Measurements from ENCODE around the gene RPE65.
A peak's percentile ranks its signal among the peaks of the same experiment; 100 is the strongest.
"Not testable (repeated sequence)": the region's sequence is repeated elsewhere in the genome, so short reads cannot be mapped to it uniquely, and the experiment has no call there.

RPE65 gene

DNA sequence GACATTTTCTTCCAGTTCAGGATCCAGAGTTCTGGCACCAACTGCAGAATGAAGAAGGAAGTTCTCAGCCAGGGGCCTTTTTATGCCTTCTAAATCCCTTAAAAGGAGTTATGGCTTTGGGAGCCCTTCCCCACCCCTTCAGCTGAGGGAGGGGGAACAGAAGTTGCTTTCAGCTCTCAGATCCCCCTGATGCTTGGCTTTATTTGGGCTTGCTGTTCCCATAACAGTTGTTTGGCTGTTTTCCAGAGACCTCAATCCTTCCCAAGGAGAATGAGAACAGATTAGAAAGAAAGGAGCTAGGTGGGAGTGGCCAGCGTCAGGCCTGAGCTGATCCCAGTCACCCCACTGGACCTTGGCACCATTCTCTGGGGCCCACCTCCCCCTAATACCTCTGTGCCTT, at the start of gene RPE65:
Gene RPE65 (minus strand): TSS at position 54 of the 400 bp plus-strand sequence. CDS start 49 bp downstream, at position 5.
- no peak for DNase-seq

DNA sequence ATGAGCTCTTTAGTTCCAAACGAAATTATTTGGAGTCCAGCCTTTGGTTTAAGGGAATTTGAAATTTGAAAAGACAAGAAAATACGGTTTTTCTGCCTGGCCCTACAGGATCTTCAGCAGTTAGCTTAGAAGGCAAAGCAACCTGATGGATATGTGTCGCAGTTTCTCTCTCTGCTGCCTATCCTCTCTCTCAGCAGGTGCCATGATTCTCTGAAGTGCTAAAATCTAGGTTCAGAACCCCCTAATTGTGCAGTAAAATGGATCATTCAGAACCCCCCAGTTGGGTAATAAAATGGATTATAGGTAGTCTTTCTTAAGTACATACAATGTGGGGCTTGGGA, 47.6 kb upstream of the RPE65 start:
- no peak for DNase-seq

- DNase-seq = peak; percentile 76
Measured at GRCh38 chr1:68496680-68497357, 47.1 kb upstream of the RPE65 start, which contains the start of gene DEPDC1. Gene DEPDC1 (minus strand): TSS chr1:68497082. CDS start chr1:68496999, 83 bp downstream.

DNA sequence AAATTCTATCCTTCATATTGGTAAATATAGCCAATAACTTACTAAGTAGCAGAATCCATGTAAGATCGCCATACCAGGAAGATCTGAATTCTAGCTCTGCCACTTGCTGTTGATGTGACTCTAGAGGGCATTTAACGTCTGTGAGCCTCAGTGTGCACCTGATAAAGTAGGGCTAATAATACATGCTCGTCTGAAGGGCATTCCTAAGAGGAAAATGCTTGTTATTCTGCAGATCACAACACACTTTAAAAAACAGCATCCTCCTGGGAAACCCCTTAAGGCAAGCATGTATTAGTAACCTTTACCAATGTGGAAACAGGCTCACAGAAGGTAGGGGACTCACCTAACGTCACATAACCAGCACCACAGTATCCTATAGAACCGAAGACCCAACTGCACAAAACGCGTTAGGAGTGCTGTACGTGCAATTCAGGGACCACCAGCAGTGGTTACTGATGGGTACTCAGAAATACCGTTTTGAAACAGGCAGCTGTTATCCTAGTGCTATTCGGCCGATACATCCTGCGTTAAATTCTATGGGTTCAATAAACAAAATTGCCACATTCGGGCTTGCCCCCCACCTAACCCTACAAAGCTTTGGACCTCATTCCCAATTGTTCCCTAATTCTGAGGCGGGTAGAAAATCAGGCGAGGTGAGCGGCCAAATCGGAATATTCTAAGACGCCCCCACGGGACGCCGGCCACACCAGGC, 46.4 kb upstream of the RPE65 start:
- DNase-seq = no peak

DNA sequence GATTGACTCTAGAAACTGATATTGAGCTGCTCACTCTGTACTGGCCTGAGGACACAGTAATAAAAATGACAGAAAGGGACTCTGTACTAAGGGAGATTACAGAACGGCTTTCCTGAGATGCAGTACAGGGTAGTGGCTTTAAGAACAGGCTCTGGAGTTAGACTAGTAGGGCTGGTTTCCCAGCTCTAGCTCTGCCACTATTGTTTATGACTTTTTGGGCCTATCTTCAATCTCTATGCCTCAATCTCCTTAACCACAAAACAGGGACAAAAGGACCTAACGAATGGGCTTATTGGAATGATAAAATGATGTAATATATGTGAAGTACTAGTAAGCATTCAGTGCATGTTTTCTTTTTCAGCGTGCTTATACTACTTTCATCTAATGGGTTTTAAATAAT, 45.8 kb upstream of the RPE65 start:
- DNase-seq = no peak

DNA sequence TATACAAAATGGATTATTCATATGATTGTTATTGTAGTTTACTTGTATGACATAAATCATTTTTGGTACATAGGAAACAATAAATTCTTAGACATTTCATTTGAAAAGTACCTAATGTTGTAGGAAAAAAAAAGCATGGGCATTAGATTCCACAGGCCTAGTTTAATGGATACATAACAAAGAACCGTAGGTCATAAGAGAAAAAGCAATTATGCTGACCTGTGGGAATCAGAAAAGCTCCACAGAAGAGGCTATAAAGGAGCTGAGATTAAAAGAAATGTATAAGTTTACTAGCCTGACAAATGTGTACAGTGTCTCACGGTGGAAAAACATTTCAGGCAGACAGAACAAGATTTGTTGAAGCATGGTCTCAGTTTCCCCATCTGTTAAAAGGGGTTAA, 43.4 kb upstream of the RPE65 start:
- no peak for DNase-seq

DNA sequence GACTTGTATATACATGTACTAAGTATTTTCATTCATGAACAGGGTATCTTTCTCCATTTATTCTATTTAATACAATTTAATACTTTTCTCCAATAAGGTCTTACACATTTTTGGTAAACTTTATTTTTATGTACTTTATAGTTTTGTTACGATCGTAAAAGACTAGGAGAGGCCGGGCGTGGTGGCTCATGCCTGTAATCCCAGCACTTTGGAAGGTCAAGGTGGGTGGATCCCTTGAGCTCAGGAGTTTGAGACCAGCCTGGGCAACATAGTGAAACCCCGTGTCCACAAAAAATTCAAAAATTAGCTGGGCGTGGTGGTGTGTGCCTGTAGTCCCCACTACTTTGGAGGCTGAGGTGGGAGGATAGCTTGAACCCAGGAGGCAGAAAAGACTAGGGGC, 42.5 kb upstream of the RPE65 start:
- not testable (repeated sequence) for DNase-seq

DNA sequence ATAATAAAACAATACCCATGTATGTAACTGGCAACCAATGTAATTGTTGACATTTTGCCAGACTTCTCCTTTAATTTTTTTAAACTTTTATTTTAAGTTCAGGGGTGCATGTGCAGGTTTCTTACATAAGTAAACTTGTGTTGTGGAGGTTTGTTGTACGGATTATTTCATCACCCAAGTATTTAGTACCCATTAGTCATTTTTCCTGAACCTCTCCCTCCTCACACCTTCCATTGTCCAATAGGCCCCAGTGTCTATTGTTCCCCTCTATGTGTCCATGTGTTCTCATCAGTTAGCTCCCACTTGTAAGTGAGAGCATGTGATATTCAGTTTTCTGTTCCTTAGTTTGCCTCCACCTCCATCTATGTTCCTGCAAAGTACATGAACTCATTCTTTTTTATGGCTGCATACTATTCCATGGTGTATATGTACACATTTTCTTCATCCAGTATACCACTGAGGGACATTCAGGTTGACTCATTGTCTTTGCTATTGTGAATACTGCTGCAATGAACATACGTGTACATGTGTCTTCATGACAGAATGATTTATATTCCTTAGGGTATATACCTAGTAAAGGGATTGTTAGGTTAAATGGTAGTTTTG, 40.4 kb upstream of the RPE65 start:
- no peak for DNase-seq

DNA sequence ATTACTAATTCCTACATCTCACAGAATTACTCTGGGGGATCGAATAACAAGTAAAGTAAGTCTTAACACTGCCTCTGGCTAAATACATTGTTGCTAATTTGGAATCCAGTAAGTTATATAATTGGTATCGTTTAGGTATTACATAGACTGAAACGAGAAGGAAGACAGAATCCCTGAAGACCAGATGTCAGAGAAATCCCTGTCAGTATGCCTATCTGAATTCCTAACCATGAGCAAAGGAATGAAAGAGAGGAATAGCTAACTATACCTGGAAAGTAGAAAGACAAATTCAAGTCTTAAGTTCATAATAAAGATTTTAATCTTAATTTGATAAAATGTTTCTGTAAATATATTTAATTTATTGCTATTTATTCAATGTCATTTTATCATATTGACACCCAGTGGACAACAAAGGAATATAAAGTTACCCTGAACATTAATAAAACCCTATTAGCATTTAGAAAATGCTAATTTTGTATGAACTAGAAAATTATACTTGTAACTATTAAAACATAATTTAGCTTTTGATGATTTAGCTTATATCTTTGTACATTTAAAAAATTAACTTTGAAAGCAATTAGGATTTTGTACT, 35.8 kb upstream of the RPE65 start:
- DNase-seq = no peak

GRCh38 chr1:68484618-68485017, 34.9 kb upstream of the RPE65 start:
- no peak for DNase-seq

GRCh38 chr1:68481041-68481440, 31.3 kb upstream of the RPE65 start:
- DNase-seq = no peak

- DNase-seq = no peak
Measured at GRCh38 chr1:68479501-68479900, 29.7 kb upstream of the RPE65 start.

- no peak for DNase-seq
Measured at GRCh38 chr1:68478662-68479061, 28.9 kb upstream of the RPE65 start.

GRCh38 chr1:68476626-68477025, 26.9 kb upstream of the RPE65 start:
- DNase-seq = not testable (repeated sequence)

DNA sequence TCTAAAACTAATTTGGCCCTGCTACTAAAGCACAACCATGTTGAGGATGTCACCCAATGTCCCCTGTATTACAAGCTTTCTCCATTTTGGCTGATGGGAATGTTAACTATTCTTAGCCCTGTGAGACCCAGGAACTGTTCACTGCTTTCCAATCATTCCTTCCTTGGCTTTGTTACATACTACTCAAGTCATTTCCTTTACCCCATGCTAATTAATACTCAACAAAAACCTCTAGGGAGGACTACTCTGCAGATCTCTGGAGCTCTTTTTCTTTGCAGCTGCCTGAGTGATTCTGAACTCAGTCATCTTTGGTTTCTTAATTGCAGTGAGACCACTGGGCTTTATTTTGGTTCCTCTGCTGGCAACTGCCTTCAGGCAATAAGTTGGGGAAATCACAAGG, 23.3 kb upstream of the RPE65 start:
- DNase-seq = no peak

DNA sequence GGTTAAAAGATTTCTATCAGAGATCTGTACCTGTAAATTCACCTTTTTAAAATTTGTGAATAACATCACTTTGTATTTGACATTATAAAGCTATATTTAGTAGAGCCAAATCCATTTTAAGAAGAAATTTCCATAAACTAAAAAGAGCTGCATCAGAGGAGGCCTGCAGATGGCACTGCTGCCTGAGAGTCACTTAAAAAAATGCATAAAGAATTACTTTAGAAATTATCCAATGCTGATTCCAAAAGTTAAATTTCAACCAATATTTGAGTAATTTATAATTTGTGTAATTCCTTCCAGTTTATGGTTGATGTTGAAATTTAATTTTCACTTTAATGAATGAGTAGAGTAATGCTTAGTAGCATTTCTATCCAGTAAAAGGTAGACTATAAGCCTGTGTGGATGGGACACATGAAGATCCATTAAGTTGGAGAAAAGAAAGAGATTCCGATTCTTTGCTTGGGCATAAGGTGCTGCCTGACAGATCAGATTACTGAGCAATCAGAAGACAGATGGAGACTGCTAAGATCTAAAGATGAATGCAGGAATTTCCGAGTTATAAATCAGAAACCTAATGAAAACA, 20.7 kb upstream of the RPE65 start:
- DNase-seq = no peak

- DNase-seq = no peak
Measured at GRCh38 chr1:68464891-68465290, 15.1 kb upstream of the RPE65 start.

- DNase-seq = no peak
Measured at GRCh38 chr1:68460935-68461334, 11.2 kb upstream of the RPE65 start.

DNA sequence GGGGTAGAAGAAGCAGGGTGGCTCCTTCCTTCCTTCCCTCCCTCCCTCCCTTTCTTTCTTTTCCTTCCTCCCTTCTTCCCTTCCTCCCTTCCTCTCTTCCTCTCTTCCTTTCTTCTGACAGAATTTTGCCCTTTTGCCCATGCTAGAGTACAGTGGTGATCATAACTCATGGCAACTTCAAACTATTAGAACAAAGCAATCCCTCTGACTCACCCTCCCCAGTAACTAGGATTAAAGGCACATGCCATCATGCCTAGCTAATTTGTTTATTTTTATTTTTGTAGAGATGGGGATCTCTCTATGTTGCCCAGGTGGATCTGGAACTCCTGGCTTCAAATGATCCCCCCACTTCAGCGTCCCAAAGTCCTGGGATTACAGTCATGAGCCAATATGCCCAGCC, 10.0 kb upstream of the RPE65 start:
- no peak for DNase-seq

- DNase-seq = no peak
Measured at GRCh38 chr1:68459091-68459490, 9.3 kb upstream of the RPE65 start.

DNA sequence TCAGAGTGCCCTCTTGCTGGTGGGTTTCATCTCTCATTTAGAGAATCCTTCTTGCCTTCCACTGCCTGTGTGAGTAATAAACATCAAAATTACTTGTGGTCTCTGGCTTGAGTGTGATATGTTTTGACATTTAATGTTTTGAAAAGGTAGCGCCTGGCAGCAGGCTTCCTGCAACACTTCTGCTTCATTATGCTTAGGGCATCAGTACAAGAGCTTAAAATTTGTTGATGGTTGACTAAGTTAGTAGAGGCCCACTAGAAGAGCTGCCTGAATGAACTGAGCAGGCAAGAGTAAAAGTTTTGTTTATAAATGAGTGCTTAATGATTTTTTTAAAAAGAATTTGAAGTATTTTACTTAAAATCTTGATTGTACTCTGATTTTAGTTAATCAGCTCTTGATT, 6.4 kb upstream of the RPE65 start:
- no peak for DNase-seq

- no peak for DNase-seq
Measured at GRCh38 chr1:68454534-68454933, 4.8 kb upstream of the RPE65 start.

DNA sequence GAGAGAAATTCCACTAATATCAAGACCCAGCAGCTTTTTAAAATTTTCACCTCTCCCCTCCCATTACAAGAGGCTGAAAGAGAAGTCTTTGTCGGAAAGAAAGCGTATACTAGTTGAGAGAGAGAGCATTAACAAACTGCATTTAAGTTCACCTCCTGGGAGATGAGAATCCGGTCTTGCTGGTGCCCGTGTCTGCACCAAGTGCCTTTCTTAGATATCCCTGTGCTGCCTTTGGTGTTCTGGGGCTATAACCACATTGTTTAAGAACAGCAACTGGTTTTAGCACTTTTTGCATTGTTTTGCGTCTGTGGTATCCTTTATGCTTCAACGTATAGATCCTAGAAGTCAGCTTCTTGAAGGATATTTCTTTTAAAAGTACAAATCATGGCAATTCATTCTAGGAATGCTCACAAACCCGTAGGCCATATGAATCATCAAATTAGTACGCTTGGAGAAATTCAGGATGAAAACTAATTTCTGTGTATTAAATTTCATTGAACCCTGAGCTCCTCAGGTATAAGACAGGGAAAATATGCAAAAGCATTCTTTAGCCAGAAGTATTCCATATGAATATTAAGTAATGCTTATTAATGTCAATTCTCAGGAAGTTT, 3.4 kb upstream of the RPE65 start:
- no peak for DNase-seq
